22Rv1 (cell line): Measurements from ENCODE around the gene CSNK2B.

Experiments used
- CTCF ChIP-seq: fragments of 450-650 bp; IDR thresholded peaks from 2 replicates; pipeline ENCODE4 v1.5.1; 2017; ENCODE audit warnings: mild to moderate bottlenecking
- ZFX ChIP-seq: fragments of 450-650 bp; IDR thresholded peaks from 2 replicates; pipeline ENCODE4 v1.6.1; 2017; ENCODE audit warnings: antibody characterized with exemption, borderline replicate concordance

GRCh38 chr6:31634969-31635575 is 30.8 kb upstream of the CSNK2B start:
- TF ChIP-seq CTCF (no peak), ZFX (no peak)
